ENCODE data around the gene CNOT2.
"Not testable (repeated sequence)": the region's sequence is repeated elsewhere in the genome, so short reads cannot be mapped to it uniquely, and the experiment has no call there.

CNOT2 gene

DNA sequence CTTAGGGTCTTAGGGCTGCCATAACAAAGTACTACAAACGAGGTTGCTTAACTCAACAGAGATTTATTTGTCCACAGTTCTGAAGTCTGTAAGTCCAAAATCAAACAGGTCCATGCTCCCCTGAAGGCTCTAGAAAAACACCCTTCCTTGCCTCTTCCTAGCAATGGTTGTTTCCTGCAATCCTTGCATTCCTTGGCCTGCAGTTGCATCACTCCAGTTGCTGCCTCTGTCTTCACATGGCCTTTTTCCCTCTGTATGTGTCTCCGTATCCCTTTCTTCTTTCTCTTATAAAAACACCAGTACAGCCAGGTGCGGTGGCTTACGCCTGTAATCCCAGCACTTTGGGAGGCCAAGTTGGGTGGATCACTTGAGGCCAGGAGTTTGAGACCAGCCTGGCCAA lies 140.3 kb downstream of the CNOT2 start:
- Mint-ChIP-seq H3K27ac (no peak overlapping the region), H3K27me3 (no peaks in the 10 kb centered on the region), H3K4me1 (peaks cover 7% of the 10 kb centered on the region), H3K9me3 (peaks cover 5% of the 10 kb centered on the region), H3K4me3 (no peak overlapping the region), H3K36me3 (ENCODE audit: low read depth) (peaks cover 2% of the 10 kb centered on the region)
- no peak for ATAC-seq
- DNase-seq, result no peak

DNA sequence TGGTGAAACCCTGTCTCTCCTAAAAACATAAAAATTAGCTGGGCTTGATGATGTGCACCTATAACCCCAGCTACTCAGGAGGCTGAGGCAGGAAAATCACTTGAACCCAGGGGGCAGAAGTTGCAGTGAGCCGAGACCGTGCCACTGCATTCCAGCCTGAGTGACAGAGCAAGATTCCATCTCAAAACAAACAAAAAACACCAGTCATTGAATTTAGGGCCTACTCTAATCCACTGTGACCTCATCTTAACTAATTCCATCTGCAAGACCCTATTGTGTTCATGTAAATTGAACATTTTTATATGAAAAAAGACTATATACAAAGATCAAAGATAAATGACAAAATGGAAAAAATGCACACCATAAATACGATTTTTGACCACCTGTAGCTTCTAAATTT lies 140.7 kb downstream of the CNOT2 start:
- Mint-ChIP-seq H3K27me3 (no peaks in the 10 kb centered on the region), H3K9me3 (peaks cover 5% of the 10 kb centered on the region), H3K4me3 (no peak overlapping the region), H3K4me1 (peaks cover 7% of the 10 kb centered on the region), H3K27ac (no peak overlapping the region), H3K36me3 (ENCODE audit: low read depth) (peaks cover 2% of the 10 kb centered on the region)
- ATAC-seq (no peak), DNase-seq (no peak)

DNA sequence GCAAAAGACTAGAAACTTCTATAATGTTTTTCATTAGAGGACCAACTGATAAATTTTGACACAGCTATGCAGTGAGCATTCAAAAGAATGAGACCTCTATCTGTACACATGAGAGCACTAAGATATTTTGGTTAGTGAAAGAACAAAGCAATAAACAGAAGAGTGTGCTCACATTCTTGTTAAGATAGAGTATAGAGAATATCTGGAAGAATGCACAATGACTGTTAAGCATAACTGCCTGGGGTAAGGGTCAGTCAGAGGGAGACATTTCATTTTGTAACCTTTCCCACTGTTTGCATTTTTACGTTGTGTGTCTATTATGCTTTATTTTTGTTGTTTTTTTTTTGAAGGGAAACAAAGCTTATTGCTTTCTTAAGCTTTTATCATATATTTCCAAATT lies 143.5 kb downstream of the CNOT2 start:
- Mint-ChIP-seq H3K27ac (no peak overlapping the region), H3K36me3 (ENCODE audit: low read depth) (peaks cover 4% of the 10 kb centered on the region), H3K9me3 (no peaks in the 10 kb centered on the region), H3K4me1 (no peaks in the 10 kb centered on the region), H3K27me3 (no peaks in the 10 kb centered on the region), H3K4me3 (no peak overlapping the region)
- DNase-seq (no peak), ATAC-seq (no peak)

DNA sequence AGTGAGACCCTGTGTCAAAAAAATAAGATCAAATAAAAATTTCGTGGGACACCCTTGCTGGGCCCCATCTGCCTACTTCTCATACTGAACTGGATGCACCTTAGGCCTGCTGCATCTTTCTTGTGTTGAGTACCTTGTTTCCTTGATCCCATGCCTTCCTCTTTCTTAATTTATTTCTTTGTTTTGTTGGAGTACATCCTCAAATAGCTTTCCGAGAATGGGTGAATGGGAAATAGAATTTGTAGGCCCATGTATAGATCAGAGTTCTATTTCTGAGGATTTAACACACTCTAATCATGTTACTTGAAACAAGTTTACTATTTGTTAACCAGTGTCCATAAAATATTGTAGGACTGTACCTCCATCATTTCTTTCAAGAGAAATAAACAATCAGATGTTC lies 146.4 kb downstream of the CNOT2 start:
- DNase-seq (no peak), ATAC-seq (no peak)
- H3K27ac Mint-ChIP-seq, result no peak overlapping the region
- no peaks in the 10 kb centered on the region for H3K4me1 Mint-ChIP-seq
- no peaks in the 10 kb centered on the region for H3K9me3 Mint-ChIP-seq
- H3K27me3 Mint-ChIP-seq, result no peaks in the 10 kb centered on the region
- H3K4me3 Mint-ChIP-seq, result no peak overlapping the region
- peaks cover 4% of the 10 kb centered on the region for H3K36me3 Mint-ChIP-seq (ENCODE audit: low read depth)

DNA sequence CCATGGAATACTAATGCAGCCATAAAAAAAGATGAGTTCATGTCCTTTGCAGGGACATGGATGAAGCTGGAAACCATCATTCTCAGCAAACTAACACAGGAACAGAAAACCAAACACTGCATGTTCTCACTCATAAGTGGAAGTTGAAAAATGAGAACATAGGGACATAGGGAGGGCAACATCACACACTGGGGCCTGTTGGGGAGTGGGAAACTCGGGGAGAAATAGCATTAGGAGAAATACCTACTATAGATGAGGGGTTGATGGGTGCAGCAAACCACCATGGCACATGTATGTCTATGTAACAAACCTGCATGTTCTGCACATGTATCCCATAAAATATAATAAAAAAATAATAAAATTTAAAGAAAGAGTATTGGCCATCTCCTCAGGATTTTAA lies 149.4 kb downstream of the CNOT2 start:
- not testable (repeated sequence) for DNase-seq; H3K27ac Mint-ChIP-seq; H3K4me3 Mint-ChIP-seq; H3K36me3 Mint-ChIP-seq (ENCODE audit: low read depth); H3K9me3 Mint-ChIP-seq; H3K27me3 Mint-ChIP-seq; H3K4me1 Mint-ChIP-seq; ATAC-seq

DNA sequence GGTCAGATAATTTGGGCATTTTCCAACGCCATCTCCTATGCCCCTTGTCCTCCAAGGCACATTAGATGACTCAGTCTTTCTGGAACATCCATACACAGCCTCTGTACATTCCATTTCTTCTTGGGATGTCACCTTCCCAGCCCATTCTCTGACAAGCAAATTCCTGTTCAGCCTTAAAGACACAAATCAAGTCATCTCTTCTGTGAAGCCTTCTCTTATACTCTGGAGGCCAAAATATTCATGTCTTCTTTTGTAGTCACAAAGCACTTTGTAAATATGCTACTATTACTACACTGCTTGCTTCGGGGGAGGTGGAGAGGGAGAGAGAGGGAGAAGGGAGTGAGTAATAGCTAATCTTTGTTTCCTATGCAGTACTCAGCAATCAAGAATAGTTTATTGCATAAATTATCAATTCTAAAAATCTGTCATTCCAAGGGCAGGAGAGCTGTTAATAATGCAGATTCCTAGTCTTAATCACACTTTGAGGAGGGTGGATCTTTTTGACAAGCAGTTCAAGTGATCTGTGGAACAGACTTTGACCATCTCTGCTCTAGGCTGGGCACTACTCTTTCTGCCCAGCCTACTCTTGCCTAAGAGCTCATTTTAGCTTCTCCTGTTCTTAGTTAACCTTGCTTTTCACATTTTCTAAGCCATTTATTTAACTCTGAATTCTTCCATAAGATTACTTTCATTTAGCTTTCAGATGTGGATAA lies 150.7 kb downstream of the CNOT2 start:
- no peak overlapping the region for H3K4me3 Mint-ChIP-seq
- no peak for DNase-seq
- H3K36me3 Mint-ChIP-seq (ENCODE audit: low read depth), result peaks cover 4% of the 10 kb centered on the region
- no peak for ATAC-seq
- H3K9me3 Mint-ChIP-seq, result no peaks in the 10 kb centered on the region
- H3K4me1 Mint-ChIP-seq, result no peaks in the 10 kb centered on the region
- no peaks in the 10 kb centered on the region for H3K27me3 Mint-ChIP-seq
- no peak overlapping the region for H3K27ac Mint-ChIP-seq

DNA sequence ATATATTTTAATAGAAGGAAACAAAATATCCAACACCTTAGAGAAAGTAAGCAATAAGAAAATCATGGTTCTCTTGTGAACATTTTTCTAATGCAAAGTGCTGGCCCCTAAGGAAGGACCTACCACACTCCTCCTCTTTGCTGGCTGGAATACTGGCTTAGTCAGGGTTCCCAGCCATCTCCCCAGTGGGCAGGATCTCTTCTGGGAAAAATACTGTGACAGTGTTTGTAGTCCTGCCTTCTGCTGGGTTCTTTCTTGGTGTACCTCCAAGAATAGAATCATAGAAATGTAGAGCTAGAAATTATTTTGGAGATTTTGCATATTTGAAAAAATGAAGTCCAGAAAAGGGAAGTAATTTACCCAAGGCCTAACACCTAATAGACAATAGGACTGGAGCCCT lies 154.8 kb downstream of the CNOT2 start:
- H3K27me3 Mint-ChIP-seq, result no peaks in the 10 kb centered on the region

DNA sequence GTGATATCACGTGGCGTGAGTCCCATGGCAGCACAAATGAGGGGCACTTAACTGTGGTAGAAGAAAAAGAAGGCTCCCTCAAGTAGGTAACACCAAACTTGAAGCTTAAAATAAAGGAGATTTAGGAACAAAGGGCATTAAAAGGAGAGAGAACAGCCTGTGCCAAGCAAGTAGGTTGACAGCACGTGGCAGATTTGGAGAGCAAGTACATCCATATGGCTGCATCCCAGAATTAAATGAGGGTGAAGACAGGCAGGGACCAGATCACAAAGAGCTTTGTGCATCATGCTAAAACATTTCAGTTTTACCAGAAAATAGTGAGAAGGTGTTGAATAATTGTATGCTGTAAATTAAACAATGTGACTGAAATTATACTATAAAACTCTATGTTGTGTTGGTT lies 155.6 kb downstream of the CNOT2 start:
- Mint-ChIP-seq H3K4me3 (no peak overlapping the region), H3K9me3 (no peaks in the 10 kb centered on the region), H3K27me3 (no peaks in the 10 kb centered on the region), H3K27ac (no peak overlapping the region), H3K4me1 (no peaks in the 10 kb centered on the region), H3K36me3 (ENCODE audit: low read depth) (peaks cover 3% of the 10 kb centered on the region)
- no peak for DNase-seq
- no peak for ATAC-seq

More for the DNA sequence above, 154.8 kb downstream of the CNOT2 start:
- DNase-seq (no peak), ATAC-seq (no peak)
- no peak overlapping the region for H3K27ac Mint-ChIP-seq
- H3K9me3 Mint-ChIP-seq, result no peaks in the 10 kb centered on the region
- H3K36me3 Mint-ChIP-seq (ENCODE audit: low read depth), result peaks cover 3% of the 10 kb centered on the region
- H3K4me1 Mint-ChIP-seq, result no peaks in the 10 kb centered on the region
- H3K4me3 Mint-ChIP-seq, result no peak overlapping the region

DNA sequence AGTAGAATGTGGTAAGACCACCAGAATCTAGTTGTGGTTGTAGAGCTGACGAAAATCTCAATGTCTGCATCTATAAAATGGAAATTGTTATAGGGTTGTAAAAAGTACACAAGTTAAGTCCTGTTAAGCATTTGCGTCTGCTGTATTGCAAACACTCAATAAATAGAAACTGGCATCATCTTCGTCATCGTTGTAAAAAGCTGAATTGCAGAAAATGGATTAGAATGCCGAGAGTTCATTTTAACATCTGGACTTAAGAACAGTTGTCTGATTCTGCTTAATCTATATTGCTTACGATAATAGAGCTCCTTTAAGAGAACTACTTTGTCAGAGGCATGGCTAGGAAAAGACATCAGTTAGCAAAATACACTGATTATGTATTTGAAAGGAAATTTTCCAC lies 156.1 kb downstream of the CNOT2 start:
- H3K9me3 Mint-ChIP-seq, result no peaks in the 10 kb centered on the region
- H3K27ac Mint-ChIP-seq, result no peak overlapping the region
- DNase-seq (no peak), ATAC-seq (no peak)
- H3K4me1 Mint-ChIP-seq, result no peaks in the 10 kb centered on the region
- H3K36me3 Mint-ChIP-seq (ENCODE audit: low read depth), result peaks cover 3% of the 10 kb centered on the region
- H3K4me3 Mint-ChIP-seq, result no peak overlapping the region
- no peaks in the 10 kb centered on the region for H3K27me3 Mint-ChIP-seq

DNA sequence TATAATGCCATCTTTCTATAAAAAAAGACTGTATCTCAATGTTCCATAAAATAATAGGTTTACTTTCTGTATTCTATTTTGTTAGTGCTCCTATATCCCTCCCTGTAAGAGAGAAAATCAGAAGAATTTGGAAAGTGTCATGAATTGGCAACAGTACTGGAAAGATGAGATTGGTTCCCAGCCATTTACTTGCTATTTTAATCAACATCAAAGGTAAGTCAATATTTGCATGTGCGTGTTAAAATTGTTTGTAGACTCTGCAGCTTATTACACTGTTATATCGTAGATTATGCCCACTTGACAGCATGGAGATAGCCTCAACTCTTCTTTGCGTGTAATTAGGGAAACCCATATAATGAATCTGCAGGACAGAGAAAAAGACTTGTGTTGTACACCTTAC lies 156.9 kb downstream of the CNOT2 start:
- DNase-seq, result no peak
- Mint-ChIP-seq H3K4me1 (no peaks in the 10 kb centered on the region), H3K4me3 (no peak overlapping the region), H3K36me3 (ENCODE audit: low read depth) (peaks cover 3% of the 10 kb centered on the region), H3K9me3 (no peaks in the 10 kb centered on the region), H3K27ac (no peak overlapping the region), H3K27me3 (no peaks in the 10 kb centered on the region)
- ATAC-seq, result no peak

DNA sequence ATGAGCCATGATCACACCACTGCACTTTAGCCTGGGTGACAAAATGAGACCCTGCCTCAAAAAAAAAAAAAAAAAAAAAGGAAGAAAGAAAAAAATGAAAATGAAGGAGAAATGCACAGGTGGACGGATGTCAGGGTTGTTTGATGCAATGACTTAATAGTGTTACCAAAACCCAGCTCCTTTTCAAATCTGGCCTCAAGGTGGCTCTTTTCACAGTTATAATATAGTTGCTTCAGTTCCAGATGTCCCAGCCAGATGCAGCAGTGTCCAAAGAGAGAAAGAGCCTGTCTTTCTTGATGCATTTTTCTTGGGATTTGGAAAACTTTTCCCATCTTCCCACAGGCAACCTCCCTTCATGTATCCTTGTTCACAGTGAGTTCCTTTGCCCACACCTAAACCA lies 159.4 kb downstream of the CNOT2 start:
- Mint-ChIP-seq H3K27me3 (no peaks in the 10 kb centered on the region), H3K27ac (no peak overlapping the region)
- DNase-seq, result no peak

DNA sequence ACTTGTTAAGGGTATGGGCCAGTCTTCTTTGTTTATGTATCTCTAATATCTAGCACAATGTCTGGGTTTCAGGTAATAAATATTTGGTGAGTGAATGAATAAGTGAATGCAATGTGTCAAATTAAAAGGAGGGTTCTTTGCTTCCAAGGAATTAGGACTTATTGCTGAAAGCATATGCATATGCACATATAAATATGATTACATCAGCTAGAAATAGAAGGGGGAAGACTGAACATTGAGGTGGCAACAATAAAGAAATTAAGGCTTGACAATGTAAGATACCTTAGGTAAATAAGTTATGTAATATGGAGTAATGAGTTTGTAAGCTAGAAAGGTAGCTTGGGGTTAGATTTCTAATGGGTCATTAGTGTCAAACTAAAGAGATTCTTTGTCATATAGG lies 160.6 kb downstream of the CNOT2 start:
- Mint-ChIP-seq H3K27me3 (no peaks in the 10 kb centered on the region), H3K4me1 (no peaks in the 10 kb centered on the region), H3K4me3 (no peak overlapping the region), H3K9me3 (no peaks in the 10 kb centered on the region), H3K36me3 (ENCODE audit: low read depth) (peaks cover 3% of the 10 kb centered on the region), H3K27ac (no peak overlapping the region)
- DNase-seq (no peak), ATAC-seq (no peak)

More for the DNA sequence above, 159.4 kb downstream of the CNOT2 start:
- H3K4me3 Mint-ChIP-seq, result no peak overlapping the region
- peaks cover 3% of the 10 kb centered on the region for H3K36me3 Mint-ChIP-seq (ENCODE audit: low read depth)
- no peaks in the 10 kb centered on the region for H3K4me1 Mint-ChIP-seq
- no peaks in the 10 kb centered on the region for H3K9me3 Mint-ChIP-seq
- no peak for ATAC-seq

Data from activated naive CD8-positive, alpha-beta T cell treated with anti-CD3 and anti-CD28 coated beads, Interleukin-2, amount 50 U/mL, for 24 hours (primary cell).